IMR-90 (cell line): Measurements from ENCODE around the gene EIF4G3. TPM values are rescaled to one million over a fixed set of nuclear protein-coding genes. Genes with fewer than 3 reads are reported as not detected.

ENCODE experiments used
- ATAC-seq: fragments of 200-7000 bp; cut with Tn5 transposase; 2 replicates; pipeline ENCODE4 v1.9.1; 2020; ENCODE audit warnings: low read depth, mild to moderate bottlenecking, moderate library complexity
- BruUV-seq: library from RNA; stranded (reverse); fragments of 400-500 nt; replicated peaks from 2 replicates; lab custom pipeline; 2021; lab: Mats Ljungman, UMichigan
- CTCF ChIA-PET: fragments of 300-600 bp; formaldehyde crosslinking; extraction: SDS; loops from one replicate; lab custom pipeline; 2021; ENCODE audit warnings: antibody characterized with exemption; lab: Yijun Ruan, JAX
- POLR2A ChIA-PET: fragments of 300-600 bp; sonication (Branson Sonifier 250); formaldehyde crosslinking; loops from one replicate; lab custom pipeline; 2022; ENCODE audit warnings: antibody characterized with exemption; ENCODE audit not compliant: unreplicated experiment; lab: Charles Lee
- DNase-seq: peaks from one replicate; pipeline ENCODE4 v3.0.0; 2013
- H2AFZ ChIP-seq: replicated peaks from 2 replicates; pipeline ENCODE3; 2013; ENCODE audit warnings: low read length, mild to moderate bottlenecking; ENCODE audit not compliant: poor library complexity
- H2AK5ac ChIP-seq: 2 replicates; pipeline ENCODE4 v1.6.1; 2013; ENCODE audit warnings: low read depth, low read length, inconsistent platforms
- H2AK9ac ChIP-seq: replicated peaks from 2 replicates; pipeline ENCODE3; 2013; ENCODE audit warnings: mild to moderate bottlenecking, low read depth, low read length, moderate library complexity; ENCODE audit not compliant: poor library complexity
- H2BK120ac ChIP-seq: 2 replicates; pipeline ENCODE4 v1.6.1; 2013; ENCODE audit warnings: low read depth, low read length, inconsistent platforms
- H2BK15ac ChIP-seq: 3 replicates; pipeline ENCODE4 v1.6.1; 2013; ENCODE audit warnings: low read depth, low read length, inconsistent platforms
- H2BK20ac ChIP-seq: 2 replicates; pipeline ENCODE4 v1.6.1; 2013; ENCODE audit warnings: low read depth, mild to moderate bottlenecking, inconsistent platforms, low read length, moderate library complexity
- H2BK5ac ChIP-seq: 2 replicates; pipeline ENCODE4 v1.6.1; 2013; ENCODE audit warnings: mild to moderate bottlenecking, low read depth, low read length, inconsistent platforms; ENCODE audit not compliant: poor library complexity, severe bottlenecking
- H3K14ac ChIP-seq: replicated peaks from 2 replicates; pipeline ENCODE4 v1.6.1; 2013; ENCODE audit warnings: low read depth, low read length, inconsistent platforms
- H3K18ac ChIP-seq: 2 replicates; pipeline ENCODE4 v1.6.1; 2013; ENCODE audit warnings: low read depth, low read length, control low read depth
- H3K23ac ChIP-seq: 2 replicates; pipeline ENCODE4 v1.6.1; 2013; ENCODE audit warnings: low read depth, low read length, inconsistent platforms
- H3K27ac ChIP-seq: 2 replicates; pipeline ENCODE4 v1.5.1; 2013; ENCODE audit warnings: mild to moderate bottlenecking, control low read depth, low read length; ENCODE audit not compliant: insufficient read depth
- H3K27me3 ChIP-seq: 2 replicates; pipeline ENCODE4 v1.6.1; 2013; ENCODE audit warnings: low read length; ENCODE audit not compliant: control insufficient read depth, insufficient read depth
- H3K36me3 ChIP-seq: 2 replicates; pipeline ENCODE4 v1.6.1; 2013; ENCODE audit warnings: low read length, mixed read lengths; ENCODE audit not compliant: control insufficient read depth, insufficient read depth
- H3K4ac ChIP-seq: 2 replicates; pipeline ENCODE4 v1.6.1; 2013; ENCODE audit warnings: low read depth, low read length, inconsistent platforms
- H3K4me1 ChIP-seq: 2 replicates; pipeline ENCODE4 v1.6.1; 2013; ENCODE audit warnings: low read length, mixed read lengths; ENCODE audit not compliant: control insufficient read depth, insufficient read depth
- H3K4me2 ChIP-seq: 2 replicates; pipeline ENCODE4 v1.6.1; 2013; ENCODE audit warnings: low read depth, mild to moderate bottlenecking, control low read depth, low read length, moderate library complexity
- H3K4me3 ChIP-seq: 2 replicates; pipeline ENCODE4 v1.5.1; 2013; ENCODE audit warnings: low read depth, mild to moderate bottlenecking, control low read depth, low read length, moderate library complexity; ENCODE audit not compliant: insufficient read depth
- H3K56ac ChIP-seq: 2 replicates; pipeline ENCODE4 v1.6.1; 2013; ENCODE audit warnings: low read length, inconsistent platforms; ENCODE audit not compliant: insufficient read depth; ENCODE audit errors: extremely low read depth
- H3K79me1 ChIP-seq, 2 experiments: 2 replicates each; pipeline ENCODE4 v1.6.1; 2013; ENCODE audit warnings: low read length in 2 of 2, inconsistent platforms in 1 of 2, low read depth in 1 of 2
- H3K9ac ChIP-seq: 2 replicates; pipeline ENCODE4 v1.6.1; 2013; ENCODE audit warnings: low read depth, low read length, control low read depth
- H3K9me1 ChIP-seq: 2 replicates; pipeline ENCODE4 v1.6.1; 2013; ENCODE audit warnings: low read length, inconsistent platforms; ENCODE audit not compliant: insufficient read depth
- H3K9me3 ChIP-seq: 2 replicates; pipeline ENCODE4 v1.6.1; 2013; ENCODE audit warnings: low read length; ENCODE audit not compliant: control insufficient read depth, insufficient read depth
- H4K20me1 ChIP-seq: 2 replicates; pipeline ENCODE4 v1.6.1; 2013; ENCODE audit warnings: low read length, inconsistent platforms; ENCODE audit not compliant: insufficient read depth
- H4K5ac ChIP-seq: 2 replicates; pipeline ENCODE4 v1.6.1; 2013; ENCODE audit warnings: mild to moderate bottlenecking, low read depth, low read length, control low read depth
- H4K8ac ChIP-seq, 2 experiments: 2 replicates each; pipeline ENCODE4 v1.6.1; 2013; ENCODE audit warnings: low read depth in 2 of 2, low read length in 2 of 2, control low read depth in 1 of 2, inconsistent platforms in 1 of 2
- H4K91ac ChIP-seq: 2 replicates; pipeline ENCODE4 v1.6.1; 2013; ENCODE audit warnings: low read depth, low read length, inconsistent platforms; ENCODE audit not compliant: insufficient read depth
- BHLHE40 ChIP-seq: fragments of 150-350 bp; IDR thresholded peaks from 2 replicates; pipeline ENCODE4 v1.6.1; 2016; ENCODE audit warnings: mild to moderate bottlenecking, low read depth, low read length
- CEBPB ChIP-seq: IDR thresholded peaks from 2 replicates; pipeline ENCODE4 v1.6.1; 2012; ENCODE audit warnings: low read depth, low read length, improper control_type of control experiment
- CHD1 ChIP-seq: IDR thresholded peaks from 2 replicates; pipeline ENCODE4 v1.6.1; 2012; ENCODE audit warnings: low read depth, low read length, improper control_type of control experiment
- ELK1 ChIP-seq: fragments of 150-350 bp; IDR thresholded peaks from 2 replicates; pipeline ENCODE4 v1.6.1; 2016; ENCODE audit warnings: low read depth, mild to moderate bottlenecking, low read length, moderate library complexity, borderline replicate concordance
- FOS ChIP-seq: fragments of 150-350 bp; IDR thresholded peaks from 2 replicates; pipeline ENCODE4 v1.6.1; 2016; ENCODE audit warnings: low read depth, low read length
- MAFK ChIP-seq: IDR thresholded peaks from 2 replicates; pipeline ENCODE4 v1.6.1; 2012; ENCODE audit warnings: low read depth, low read length, improper control_type of control experiment
- MXI1 ChIP-seq: IDR thresholded peaks from 2 replicates; pipeline ENCODE4 v1.6.1; 2012; ENCODE audit warnings: low read depth, mild to moderate bottlenecking, low read length, moderate library complexity, borderline replicate concordance
- NFE2L2 ChIP-seq: fragments of 150-350 bp; IDR thresholded peaks from 2 replicates; pipeline ENCODE4 v1.6.1; 2016; ENCODE audit warnings: low read depth, mild to moderate bottlenecking, low read length
- POLR2A ChIP-seq: IDR thresholded peaks from 2 replicates; pipeline ENCODE4 v1.6.1; 2012; ENCODE audit warnings: mild to moderate bottlenecking, low read depth, low read length
- RCOR1 ChIP-seq: IDR thresholded peaks from 2 replicates; pipeline ENCODE4 v1.6.1; 2012; ENCODE audit warnings: mild to moderate bottlenecking, low read length, improper control_type of control experiment; ENCODE audit not compliant: insufficient replicate concordance
- SMC3 ChIP-seq: fragments of 150-350 bp; IDR thresholded peaks from 2 replicates; pipeline ENCODE4 v1.6.1; 2016; ENCODE audit warnings: low read depth, mild to moderate bottlenecking, antibody characterized with exemption, low read length, moderate library complexity
- WGBS, 2 experiments: methylation state at CpG; one replicate each; pipeline versions ENCODE4 v1.1.5 to v1.1.7; 2013; ENCODE audit warnings: missing lambda C conversion rate in 2 of 2; ENCODE audit not compliant: insufficient read length in 1 of 2; ENCODE audit errors: extremely low coverage in 2 of 2; 5-methylcytosine and 5-hydroxymethylcytosine counted together
- dilution Hi-C: fragments of 300-500 bp; cut with HindIII; formaldehyde crosslinking; loops from one replicate; pipeline ENCODE4 v1.14.3; 2018; ENCODE audit warnings: low sequenced_read_pairs; ENCODE audit not compliant: unreplicated experiment
- in situ Hi-C: fragments of 300-500 bp; cut with MboI; formaldehyde crosslinking; loops from 3 replicates; pipeline ENCODE4 v1.14.3; 2019; ENCODE audit warnings: low sequenced_read_pairs, inconsistent platforms, mixed read lengths
- intact Hi-C: fragments of 100-400 bp; cut with micrococcal nuclease; formaldehyde crosslinking; loops from 2 replicates; pipeline ENCODE4 v1.10.0; 2022
- polyA plus RNA-seq, 3 experiments: library from polyadenylated mRNA; depleted of rRNA; stranded (reverse); fragments of >200 nt; gene quantifications; 2 replicates each; pipeline ENCODE4 v1.2.3, GENCODE V29; 2012; ENCODE audit warnings: low replicate concordance in 1 of 3
- total RNA-seq: library from RNA; depleted of rRNA; stranded (reverse); fragments of >200 nt; gene quantifications from 2 replicates; pipeline ENCODE4 v1.2.3, GENCODE V29; 2012
- TF ChIP-seq, protein P1 (sequence below): conservative IDR thresholded peaks from 2 replicates; pipeline ENCODE4 v1.5.1; 2012; ENCODE audit warnings: mild to moderate bottlenecking, low read depth, low read length, improper control_type of control experiment

EIF4G3 gene
- total and polyA plus RNA-seq, 2 of the 4 experiments (the other 2 are of a cell fraction), result 25.8 to 49.2 TPM

DNA sequence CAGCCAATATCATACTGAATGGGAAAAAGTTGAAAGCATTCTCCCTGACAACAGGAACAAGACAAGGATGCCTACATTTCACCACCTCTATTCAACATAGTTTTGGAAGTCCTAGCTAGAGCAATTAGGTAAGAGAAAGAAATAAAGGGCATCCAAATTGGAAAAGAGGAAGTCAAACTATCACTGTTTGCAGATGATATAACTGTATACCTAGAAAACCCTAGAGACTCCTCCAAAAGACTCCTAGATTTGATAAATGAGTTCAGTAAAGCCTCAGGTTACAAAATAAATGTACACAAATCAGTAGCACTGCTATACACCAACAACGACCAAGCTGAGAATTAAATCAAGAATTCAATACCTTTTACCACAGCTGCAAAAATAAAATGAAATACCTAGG lies 218.3 kb downstream of the EIF4G3 start:
- Histone ChIP-seq H3K9ac (no peak overlapping the region), H2BK120ac (no peak overlapping the region), H3K4me2 (no peak overlapping the region), H4K20me1 (no peaks in the 10 kb centered on the region), H3K9me1 (no peaks in the 10 kb centered on the region), H2AK9ac (no peak overlapping the region), H3K27ac (no peak overlapping the region), H4K8ac (no peak overlapping the region), H3K4me3 (no peak overlapping the region), H2BK15ac (no peak overlapping the region), H3K27me3 (no peaks in the 10 kb centered on the region), H3K56ac (no peak overlapping the region), H3K4ac (no peak overlapping the region), H3K36me3 (peaks cover 2% of the 10 kb centered on the region; the same call in 1 of the 2 replicates), H3K4me1 (no peaks in the 10 kb centered on the region), H4K5ac (no peak overlapping the region), H3K23ac (no peak overlapping the region), H2AFZ (no peak overlapping the region), H3K9me3 (no peaks in the 10 kb centered on the region), H2BK5ac (no peak overlapping the region), H3K14ac (no peak overlapping the region), H2BK20ac (no peak overlapping the region), H4K91ac (no peak overlapping the region), H3K79me1 (peaks cover 17 to 20% of the 10 kb centered on the region in 2 experiments), H2AK5ac (no peak overlapping the region), H3K18ac (no peak overlapping the region)
- dilution Hi-C loops (no loop called here), in situ Hi-C loops (no loop called here), intact Hi-C loops (loop anchor here (5.0 kb wide), 1 partner anchor 49 kb away; no protein-coding TSS in a partner anchor)
- ChIA-PET CTCF (no interaction called here), POLR2A (no interaction called here)
- WGBS, 2 experiments, result no CpG with 5 or more reads among the region's 1 CpG
- no peak for DNase-seq
- no TSS peak for BruUV-seq
- no peak for ATAC-seq
- TF ChIP-seq BHLHE40 (no peak), ELK1 (no peak), RCOR1 (no peak), FOS (no peak), CEBPB (no peak), POLR2A (no peak), NFE2L2 (no peak), MAFK (no peak), MXI1 (no peak), CHD1 (no peak), SMC3 (no peak)
- TF ChIP-seq, protein P1, sequence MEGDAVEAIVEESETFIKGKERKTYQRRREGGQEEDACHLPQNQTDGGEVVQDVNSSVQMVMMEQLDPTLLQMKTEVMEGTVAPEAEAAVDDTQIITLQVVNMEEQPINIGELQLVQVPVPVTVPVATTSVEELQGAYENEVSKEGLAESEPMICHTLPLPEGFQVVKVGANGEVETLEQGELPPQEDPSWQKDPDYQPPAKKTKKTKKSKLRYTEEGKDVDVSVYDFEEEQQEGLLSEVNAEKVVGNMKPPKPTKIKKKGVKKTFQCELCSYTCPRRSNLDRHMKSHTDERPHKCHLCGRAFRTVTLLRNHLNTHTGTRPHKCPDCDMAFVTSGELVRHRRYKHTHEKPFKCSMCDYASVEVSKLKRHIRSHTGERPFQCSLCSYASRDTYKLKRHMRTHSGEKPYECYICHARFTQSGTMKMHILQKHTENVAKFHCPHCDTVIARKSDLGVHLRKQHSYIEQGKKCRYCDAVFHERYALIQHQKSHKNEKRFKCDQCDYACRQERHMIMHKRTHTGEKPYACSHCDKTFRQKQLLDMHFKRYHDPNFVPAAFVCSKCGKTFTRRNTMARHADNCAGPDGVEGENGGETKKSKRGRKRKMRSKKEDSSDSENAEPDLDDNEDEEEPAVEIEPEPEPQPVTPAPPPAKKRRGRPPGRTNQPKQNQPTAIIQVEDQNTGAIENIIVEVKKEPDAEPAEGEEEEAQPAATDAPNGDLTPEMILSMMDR, result no peak
